Loucy (cell line): ENCODE measurements around the gene NSDHL.

Source experiments
- H2AFZ ChIP-seq: fragments of 200-600 bp; sonication (generic); 2 replicates; pipeline ENCODE4 v1.6.0; 2016; ENCODE audit warnings: antibody characterized with exemption, mild to moderate bottlenecking, low read length, moderate library complexity
- H3F3A ChIP-seq: fragments of 200-600 bp; 2 replicates; pipeline ENCODE4 v1.6.0; 2016; ENCODE audit warnings: antibody characterized with exemption, low read depth, mild to moderate bottlenecking
- H3K27me3 ChIP-seq: fragments of 200-600 bp; sonication (generic); 2 replicates; pipeline ENCODE4 v1.6.1; 2014; ENCODE audit warnings: low read length, mild to moderate bottlenecking; ENCODE audit not compliant: insufficient read depth, poor library complexity, severe bottlenecking
- H3K36me3 ChIP-seq: fragments of 200-600 bp; sonication (generic); 2 replicates; pipeline ENCODE4 v1.6.1; 2016; ENCODE audit warnings: low read length; ENCODE audit not compliant: insufficient read depth
- H3K4me1 ChIP-seq: fragments of 200-600 bp; sonication (generic); 2 replicates; pipeline ENCODE4 v1.5.1; 2014; ENCODE audit warnings: low read length, mild to moderate bottlenecking; ENCODE audit not compliant: insufficient read depth, poor library complexity, severe bottlenecking
- H3K4me2 ChIP-seq: fragments of 200-600 bp; sonication (generic); 2 replicates; pipeline ENCODE4 v1.6.0; 2014; ENCODE audit warnings: antibody characterized with exemption, low read length, low read depth, mild to moderate bottlenecking; ENCODE audit not compliant: poor library complexity, severe bottlenecking
- H3K4me3 ChIP-seq: fragments of 200-600 bp; sonication (generic); 2 replicates; pipeline ENCODE4 v1.5.1; 2014; ENCODE audit warnings: low read length, mild to moderate bottlenecking, mixed read lengths; ENCODE audit not compliant: poor library complexity, severe bottlenecking
- H3K79me2 ChIP-seq: fragments of 200-600 bp; sonication (generic); 2 replicates; pipeline ENCODE4 v1.6.1; 2014; ENCODE audit warnings: low read length; ENCODE audit not compliant: insufficient read depth
- H3K9ac ChIP-seq: fragments of 200-600 bp; sonication (generic); 2 replicates; pipeline ENCODE4 v1.6.0; 2014; ENCODE audit warnings: mild to moderate bottlenecking, low read depth, low read length, moderate library complexity; ENCODE audit not compliant: poor library complexity, severe bottlenecking
- H3K9me2 ChIP-seq: fragments of 200-600 bp; sonication (generic); replicated peaks from 2 replicates; pipeline ENCODE4 v1.6.1; 2016; ENCODE audit warnings: low read depth, low read length, mixed read lengths
- H3K9me3 ChIP-seq: fragments of 200-600 bp; sonication (generic); 2 replicates; pipeline ENCODE4 v1.6.1; 2014; ENCODE audit warnings: mild to moderate bottlenecking, antibody characterized with exemption, low read length, low read depth; ENCODE audit not compliant: insufficient read depth
- H4K20me1 ChIP-seq: fragments of 200-600 bp; sonication (generic); 2 replicates; pipeline ENCODE4 v1.6.0; 2014; ENCODE audit warnings: antibody characterized with exemption, low read length, mild to moderate bottlenecking; ENCODE audit not compliant: insufficient read depth, poor library complexity, severe bottlenecking
- EZH2phosphoT487 ChIP-seq: fragments of 200-600 bp; IDR thresholded peaks from 2 replicates; pipeline ENCODE4 v1.6.1; 2018; ENCODE audit warnings: antibody characterized with exemption, mild to moderate bottlenecking, moderate library complexity, borderline replicate concordance
- TF ChIP-seq, protein P1 (sequence below): fragments of 200-600 bp; sonication (generic); conservative IDR thresholded peaks from 2 replicates; pipeline ENCODE4 v1.5.1; 2014; ENCODE audit warnings: mild to moderate bottlenecking, antibody characterized with exemption, low read length

The NSDHL gene

GRCh38 chrX:152898442-152898841 is 67.6 kb downstream of the NSDHL start:
- no peaks in the 10 kb centered on the region for H3K27me3 ChIP-seq
- H3K36me3 ChIP-seq: no peaks in the 10 kb centered on the region
- no peaks in the 10 kb centered on the region for H3F3A ChIP-seq
- no peaks in the 10 kb centered on the region for H3K4me1 ChIP-seq
- no peaks in the 10 kb centered on the region for H3K79me2 ChIP-seq
- TF ChIP-seq, protein P1, sequence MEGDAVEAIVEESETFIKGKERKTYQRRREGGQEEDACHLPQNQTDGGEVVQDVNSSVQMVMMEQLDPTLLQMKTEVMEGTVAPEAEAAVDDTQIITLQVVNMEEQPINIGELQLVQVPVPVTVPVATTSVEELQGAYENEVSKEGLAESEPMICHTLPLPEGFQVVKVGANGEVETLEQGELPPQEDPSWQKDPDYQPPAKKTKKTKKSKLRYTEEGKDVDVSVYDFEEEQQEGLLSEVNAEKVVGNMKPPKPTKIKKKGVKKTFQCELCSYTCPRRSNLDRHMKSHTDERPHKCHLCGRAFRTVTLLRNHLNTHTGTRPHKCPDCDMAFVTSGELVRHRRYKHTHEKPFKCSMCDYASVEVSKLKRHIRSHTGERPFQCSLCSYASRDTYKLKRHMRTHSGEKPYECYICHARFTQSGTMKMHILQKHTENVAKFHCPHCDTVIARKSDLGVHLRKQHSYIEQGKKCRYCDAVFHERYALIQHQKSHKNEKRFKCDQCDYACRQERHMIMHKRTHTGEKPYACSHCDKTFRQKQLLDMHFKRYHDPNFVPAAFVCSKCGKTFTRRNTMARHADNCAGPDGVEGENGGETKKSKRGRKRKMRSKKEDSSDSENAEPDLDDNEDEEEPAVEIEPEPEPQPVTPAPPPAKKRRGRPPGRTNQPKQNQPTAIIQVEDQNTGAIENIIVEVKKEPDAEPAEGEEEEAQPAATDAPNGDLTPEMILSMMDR: no peak
- no peak for TF ChIP-seq EZH2phosphoT487
- H3K9ac ChIP-seq: no peak overlapping the region
- no peak overlapping the region for H2AFZ ChIP-seq
- no peak overlapping the region for H3K4me3 ChIP-seq
- H3K4me2 ChIP-seq: no peak overlapping the region
- no peaks in the 10 kb centered on the region for H4K20me1 ChIP-seq
- H3K9me3 ChIP-seq: no peaks in the 10 kb centered on the region
- no peaks in the 10 kb centered on the region for H3K9me2 ChIP-seq

DNA sequence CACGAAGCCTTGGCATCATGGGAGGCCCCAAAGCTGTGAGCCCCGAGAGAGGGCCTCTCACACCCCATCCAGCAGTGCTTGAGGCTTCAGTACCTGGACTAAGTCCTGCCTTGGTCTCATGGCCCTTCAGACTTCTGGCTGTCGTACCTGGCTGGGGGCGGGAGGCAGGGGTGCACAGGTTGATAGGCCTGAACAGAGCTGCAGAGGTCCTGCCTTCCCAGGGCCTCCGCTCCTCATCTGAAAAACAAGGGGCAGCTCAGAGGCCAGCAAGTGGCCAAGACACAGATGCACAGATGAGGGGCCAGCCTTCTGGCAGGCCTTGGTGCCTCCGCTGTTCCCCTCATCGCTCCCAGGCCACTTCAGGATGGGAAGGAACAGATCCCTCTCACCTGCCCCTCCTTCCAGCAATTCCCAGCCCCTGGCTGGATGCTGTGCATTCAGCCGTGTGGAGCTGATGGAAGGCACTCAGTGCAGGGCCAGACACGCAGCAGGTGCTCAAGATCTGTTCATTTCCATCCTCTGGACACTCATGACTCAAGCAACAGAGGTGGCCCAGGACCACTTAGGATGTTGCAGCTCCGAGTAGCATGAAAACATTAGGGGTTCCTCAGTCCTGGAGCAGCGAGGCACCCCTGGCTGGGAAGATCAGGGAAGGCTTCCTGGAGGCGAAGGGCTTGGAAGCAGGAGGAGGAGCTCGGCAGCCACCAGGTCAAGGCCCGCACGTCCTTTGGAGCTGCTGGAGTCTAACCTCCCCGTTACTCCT is 68.4 kb downstream of the NSDHL start:
- no peaks in the 10 kb centered on the region for H3K27me3 ChIP-seq
- TF ChIP-seq, protein P1: no peak
- TF ChIP-seq EZH2phosphoT487: no peak
- H3K9ac ChIP-seq: no peak overlapping the region
- H3K4me2 ChIP-seq: no peak overlapping the region
- H3F3A ChIP-seq: no peaks in the 10 kb centered on the region
- H3K4me3 ChIP-seq: no peak overlapping the region
- H3K9me2 ChIP-seq: no peaks in the 10 kb centered on the region
- H4K20me1 ChIP-seq: no peaks in the 10 kb centered on the region
- no peaks in the 10 kb centered on the region for H3K36me3 ChIP-seq
- H2AFZ ChIP-seq: no peak overlapping the region
- no peaks in the 10 kb centered on the region for H3K79me2 ChIP-seq
- no peaks in the 10 kb centered on the region for H3K9me3 ChIP-seq
- no peaks in the 10 kb centered on the region for H3K4me1 ChIP-seq

- H3K4me3 ChIP-seq: no peak overlapping the region
- H3K9ac ChIP-seq: no peak overlapping the region
- no peaks in the 10 kb centered on the region for H3K79me2 ChIP-seq
- no peaks in the 10 kb centered on the region for H3K36me3 ChIP-seq
- H3K4me2 ChIP-seq: no peak overlapping the region
- TF ChIP-seq, protein P1: no peak
- no peak for TF ChIP-seq EZH2phosphoT487
- H3K9me3 ChIP-seq: no peaks in the 10 kb centered on the region
- H3K4me1 ChIP-seq: no peaks in the 10 kb centered on the region
- H3F3A ChIP-seq: no peaks in the 10 kb centered on the region
- H3K27me3 ChIP-seq: no peaks in the 10 kb centered on the region
- no peak overlapping the region for H2AFZ ChIP-seq
- no peaks in the 10 kb centered on the region for H4K20me1 ChIP-seq
- no peaks in the 10 kb centered on the region for H3K9me2 ChIP-seq
These were observed 69.2 kb downstream of the NSDHL start for GRCh38 chrX:152899874-152900719.
